Tibial artery (tissue), 4 donors: Measurements from ENCODE around the gene ZNF613.

Experiments
- DNase-seq, 2 donors: peaks; one replicate each; pipeline ENCODE4 v3.0.0-alpha.2; 2019
- H3K27ac ChIP-seq, 2 donors: fragments of 200-600 bp; sonication (generic) in 1 of 2; 1 replicate in 1 of 2; 2 replicates in 1 of 2; pipeline ENCODE4 v1.5.1; 2018 to 2019; ENCODE audit warnings: mild to moderate bottlenecking in 1 of 2
- H3K27me3 ChIP-seq, 2 donors: fragments of 200-600 bp; sonication (generic) in 1 of 2; one replicate each; pipeline versions ENCODE4 v1.5.1 to v1.6.0; 2016 to 2019
- H3K36me3 ChIP-seq, 3 donors: fragments of 200-600 bp; sonication (generic) in 2 of 3; one replicate each; pipeline ENCODE4 v1.5.1; 2016 to 2019; ENCODE audit warnings: mild to moderate bottlenecking in 2 of 3
- H3K4me1 ChIP-seq, 4 donors: fragments of 200-600 bp; sonication (generic) in 2 of 4; 1 replicate in 3 of 4; 2 replicates in 1 of 4; pipeline ENCODE4 v1.5.1; 2016 to 2019
- H3K4me3 ChIP-seq, 2 donors: fragments of 200-600 bp; sonication (generic) in 1 of 2; 1 replicate in 1 of 2; 2 replicates in 1 of 2; pipeline ENCODE4 v1.5.1; 2018 to 2019; ENCODE audit warnings: mild to moderate bottlenecking in 2 of 2
- H3K9me3 ChIP-seq, 3 donors: fragments of 200-600 bp; sonication (generic) in 1 of 3; one replicate each; pipeline ENCODE4 v1.5.1; 2016 to 2019
- CTCF ChIP-seq, 2 experiments: fragments of 200-600 bp in 1 of 2; fragments of 450-650 bp in 1 of 2; IDR thresholded peaks; one replicate each; pipeline ENCODE4 v1.5.1; 2017 to 2019; ENCODE audit warnings: antibody characterized with exemption in 2 of 2, mild to moderate bottlenecking in 1 of 2, moderate library complexity in 1 of 2
- intact Hi-C: fragments of 100-400 bp; cut with DNase I; formaldehyde crosslinking; loops from one replicate; pipeline ENCODE4 v1.15.0; 2023; ENCODE audit warnings: low total_unique reads

Gene ZNF613

GRCh38 chr19:51926784-51927741 lies at the start of gene ZNF613:
ZNF613 (plus strand) TSS chr19:51927472; CDS start chr19:51936221, 8,749 bp downstream.
- peak; percentile 87 to 92 for DNase-seq
- Histone ChIP-seq H3K9me3 (peaks cover 2 to 24% (median 14%) of the 10 kb centered on the region in 3 donors), H3K27me3 (no peaks in the 10 kb centered on the region), H3K4me1 (peaks cover 0 to 14% (median 10%) of the 10 kb centered on the region in 4 donors), H3K27ac (peak within 1 kb of the TSS; percentile 75 to 85), H3K4me3 (peak within 1 kb of the TSS; percentile 86 to 90), H3K36me3 (peaks cover 26 to 30% (median 27%) of the 10 kb centered on the region in 3 donors)
- intact Hi-C loops = loop anchor here (10.0 kb wide), 1 partner anchor 308 kb away; no protein-coding TSS in a partner anchor
- peak in 1 of 2 experiments; percentile 12 for TF ChIP-seq CTCF (IDR thresholded peaks at IDR 0.05)

- DNase-seq = no peak
- H3K4me3 ChIP-seq = no peak overlapping the region
- H3K9me3 ChIP-seq = peaks cover 0 to 48% (median 9%) of the 10 kb centered on the region in 3 donors
- H3K4me1 ChIP-seq = peaks cover 0 to 9% (median 0%) of the 10 kb centered on the region in 4 donors
- H3K36me3 ChIP-seq = peaks cover 36 to 64% (median 45%) of the 10 kb centered on the region in 3 donors
- TF ChIP-seq CTCF (IDR thresholded peaks at IDR 0.05) = no peak
- no peaks in the 10 kb centered on the region for H3K27me3 ChIP-seq
- intact Hi-C loops = no loop called here
- no peak overlapping the region for H3K27ac ChIP-seq
These were observed 44.8 kb upstream of the ZNF613 start for GRCh38 chr19:51882518-51882917.

- no peak for TF ChIP-seq CTCF (IDR thresholded peaks at IDR 0.05)
These were observed 42.6 kb upstream of the ZNF613 start for GRCh38 chr19:51884713-51885112.

GRCh38 chr19:51887522-51888498 lies 39.5 kb upstream of the ZNF613 start, which contains the start of gene ZNF577:
ZNF577 (minus strand) TSS chr19:51887951; CDS start chr19:51880382, 7,569 bp downstream.
- intact Hi-C loops = no loop called here
- Histone ChIP-seq H3K9me3 (peaks cover 3 to 62% (median 31%) of the 10 kb centered on the region in 3 donors), H3K36me3 (peaks cover 37 to 56% (median 41%) of the 10 kb centered on the region in 3 donors)

More at GRCh38 chr19:51884713-51885112, 42.6 kb upstream of the ZNF613 start:
- H3K4me3 ChIP-seq = no peak overlapping the region
- intact Hi-C loops = no loop called here
- H3K27ac ChIP-seq = no peak overlapping the region
- peaks cover 3 to 46% (median 6%) of the 10 kb centered on the region in 3 donors for H3K9me3 ChIP-seq
- no peak for DNase-seq
- H3K4me1 ChIP-seq = peaks cover 0 to 14% (median 2%) of the 10 kb centered on the region in 4 donors
- H3K36me3 ChIP-seq = peaks cover 20 to 54% (median 30%) of the 10 kb centered on the region in 3 donors
- H3K27me3 ChIP-seq = no peaks in the 10 kb centered on the region

More at GRCh38 chr19:51887522-51888498, 39.5 kb upstream of the ZNF613 start, which contains the start of gene ZNF577:
- Histone ChIP-seq H3K4me1 (peaks cover 0 to 14% (median 2%) of the 10 kb centered on the region in 4 donors), H3K4me3 (peak within 1 kb of the TSS; percentile 72 to 85), H3K27ac (peak within 1 kb of the TSS; percentile 79 to 82), H3K27me3 (no peaks in the 10 kb centered on the region)
- TF ChIP-seq CTCF (IDR thresholded peaks at IDR 0.05) = no peak
- DNase-seq = peak; percentile 89 to 94
